Embryonic facial prominence (tissue), 1 donor: ENCODE measurements around the gene SLC2A9.

Source experiments
- DNase-seq: peaks from one replicate; pipeline ENCODE4 v3.0.0-alpha.2; 2016; ENCODE audit errors: extremely low spot score

Gene SLC2A9

GRCh38 chr4:10020871-10021652 is at the start of gene SLC2A9:
TSS of gene SLC2A9 (minus strand) at chr4:10021497. CDS start at chr4:10021429, 68 bp downstream.
- DNase-seq, result no peak

GRCh38 chr4:10069075-10069642 is 47.9 kb upstream of the SLC2A9 start:
- DNase-seq, result no peak

- DNase-seq, result no peak
Measured at GRCh38 chr4:10066670-10067651, 45.7 kb upstream of the SLC2A9 start.

- DNase-seq, result no peak
Measured at GRCh38 chr4:10066206-10066605, 44.9 kb upstream of the SLC2A9 start.

GRCh38 chr4:10063544-10064300 is 42.4 kb upstream of the SLC2A9 start:
- no peak for DNase-seq

GRCh38 chr4:10061650-10062415 is 40.5 kb upstream of the SLC2A9 start:
- no peak for DNase-seq

GRCh38 chr4:10058371-10058770 is 37.1 kb upstream of the SLC2A9 start:
- DNase-seq, result no peak

- no peak for DNase-seq
Measured at GRCh38 chr4:10057023-10057395, 35.7 kb upstream of the SLC2A9 start.

GRCh38 chr4:10056334-10057022 is 35.2 kb upstream of the SLC2A9 start:
- DNase-seq, result no peak

GRCh38 chr4:10055871-10056270 is 34.6 kb upstream of the SLC2A9 start:
- DNase-seq, result no peak

GRCh38 chr4:10054571-10055041 is 33.3 kb upstream of the SLC2A9 start:
- DNase-seq, result no peak

- DNase-seq, result no peak
Measured at GRCh38 chr4:10053635-10054453, 32.5 kb upstream of the SLC2A9 start.

GRCh38 chr4:10051517-10052135 is 30.3 kb upstream of the SLC2A9 start:
- DNase-seq, result no peak

GRCh38 chr4:10050721-10051120 is 29.4 kb upstream of the SLC2A9 start:
- DNase-seq, result no peak

- no peak for DNase-seq
Measured at GRCh38 chr4:10050261-10050661, 29.0 kb upstream of the SLC2A9 start.

- DNase-seq, result no peak
Measured at GRCh38 chr4:10048941-10049697, 27.8 kb upstream of the SLC2A9 start.

- no peak for DNase-seq
Measured at GRCh38 chr4:10047967-10048366, 26.7 kb upstream of the SLC2A9 start.

- no peak for DNase-seq
Measured at GRCh38 chr4:10046471-10046870, 25.2 kb upstream of the SLC2A9 start.
